Keratinocyte (primary cell): ENCODE measurements around the gene MEGF8. TPM values are rescaled to one million over a fixed set of nuclear protein-coding genes. Genes with fewer than 3 reads are reported as not detected.
A peak's percentile ranks its signal among the peaks of the same experiment; 100 is the strongest.

Experiments used
- DNase-seq: peaks from one replicate; pipeline ENCODE4 v3.0.0-alpha.2; 2011; ENCODE audit warnings: low read depth, missing footprints, low spot score
- FAIRE-seq: peaks from 2 replicates; lab custom pipeline; 2011; peaks lifted over from hg19 to GRCh38; lab: Jason Lieb, UNC
- H2AFZ ChIP-seq: 2 replicates; pipeline ENCODE4 v1.6.0; 2012; ENCODE audit warnings: low read length, control low read depth, inconsistent platforms; ENCODE audit not compliant: control insufficient read depth
- H3K27ac ChIP-seq: 2 replicates; pipeline ENCODE4 v1.5.1; 2011; ENCODE audit warnings: low read length; ENCODE audit not compliant: control insufficient read depth, insufficient read depth
- H3K27me3 ChIP-seq: 3 replicates; pipeline ENCODE4 v1.6.0; 2011; ENCODE audit warnings: low read length; ENCODE audit not compliant: control insufficient read depth, insufficient read depth; ENCODE audit errors: extremely low read depth
- H3K36me3 ChIP-seq, 2 experiments: 2 replicates in 1 of 2; 3 replicates in 1 of 2; pipeline ENCODE4 v1.5.1; 2011; ENCODE audit warnings: low read length in 2 of 2, mild to moderate bottlenecking in 1 of 2; ENCODE audit not compliant: control insufficient read depth in 2 of 2, insufficient read depth in 2 of 2; ENCODE audit errors: extremely low read depth in 1 of 2
- H3K4me1 ChIP-seq: 3 replicates; pipeline ENCODE4 v1.5.1; 2011; ENCODE audit warnings: low read length; ENCODE audit not compliant: control insufficient read depth, insufficient read depth; ENCODE audit errors: extremely low read depth
- H3K4me2 ChIP-seq: 3 replicates; pipeline ENCODE4 v1.6.0; 2011; ENCODE audit warnings: low read depth, low read length; ENCODE audit not compliant: control insufficient read depth, insufficient read depth; ENCODE audit errors: extremely low read depth
- H3K4me3 ChIP-seq, 3 experiments: fragments of 200-600 bp in 1 of 3; sonication (generic) in 1 of 3; 2 replicates in 2 of 3; 3 replicates in 1 of 3; pipeline ENCODE4 v1.5.1; 2011 to 2016; ENCODE audit warnings: low read length in 3 of 3, mild to moderate bottlenecking in 3 of 3, control low read depth in 2 of 3, inconsistent platforms in 1 of 3, low read depth in 1 of 3, mixed read lengths in 1 of 3, mixed run types in 1 of 3, moderate library complexity in 1 of 3; ENCODE audit not compliant: control insufficient read depth in 2 of 3, insufficient read depth in 2 of 3; ENCODE audit errors: extremely low read depth in 1 of 3
- H3K79me2 ChIP-seq: 2 replicates; pipeline ENCODE4 v1.6.0; 2012; ENCODE audit warnings: low read length; ENCODE audit not compliant: control insufficient read depth, insufficient read depth
- H3K9ac ChIP-seq: 3 replicates; pipeline ENCODE4 v1.6.0; 2011; ENCODE audit warnings: low read length; ENCODE audit not compliant: control insufficient read depth, insufficient read depth; ENCODE audit errors: extremely low read depth
- H3K9me1 ChIP-seq: 3 replicates; pipeline ENCODE4 v1.6.0; 2011; ENCODE audit warnings: low read length; ENCODE audit not compliant: control insufficient read depth, insufficient read depth; ENCODE audit errors: extremely low read depth
- H3K9me3 ChIP-seq: 2 replicates; pipeline ENCODE4 v1.5.1; 2012; ENCODE audit warnings: low read depth, low read length; ENCODE audit not compliant: control insufficient read depth
- H4K20me1 ChIP-seq: 3 replicates; pipeline ENCODE4 v1.6.0; 2011; ENCODE audit warnings: low read length; ENCODE audit not compliant: control insufficient read depth, insufficient read depth; ENCODE audit errors: extremely low read depth
- EZH2 ChIP-seq: IDR thresholded peaks from one replicate; pipeline ENCODE4 v1.6.1; 2012; ENCODE audit warnings: inconsistent platforms, mild to moderate bottlenecking, low read length, moderate library complexity
- dilution Hi-C: fragments of 300-500 bp; cut with MboI; formaldehyde crosslinking; loops from one replicate; pipeline ENCODE4 v1.7.0; 2020; ENCODE audit warnings: low sequenced_read_pairs; ENCODE audit not compliant: extremely low pct_ligation_motif_present
- polyA plus RNA-seq, 5 experiments: library from polyadenylated mRNA; depleted of rRNA in 3 of 5; stranded (reverse) in 3 of 5; stranded (forward) in 1 of 5; unstranded in 1 of 5; fragments of >200 nt; gene quantifications; 1 replicate in 1 of 5; 2 replicates in 3 of 5; 3 replicates in 1 of 5; pipeline versions ENCODE4 v1.2.1 to v1.2.3, GENCODE V29; 2011 to 2012; ENCODE audit warnings: missing spikeins in 2 of 5, low read depth in 1 of 5, low replicate concordance in 1 of 5
- TF ChIP-seq, protein P1 (sequence below), 3 experiments: IDR thresholded peaks in 1 of 3; conservative IDR thresholded peaks in 1 of 3; optimal IDR thresholded peaks in 1 of 3; 2 replicates in 2 of 3; 3 replicates in 1 of 3; pipeline versions ENCODE3 to v1.5.1; 2011; ENCODE audit warnings: low read length in 3 of 3, mild to moderate bottlenecking in 3 of 3, moderate library complexity in 2 of 3, control low read depth in 1 of 3, inconsistent platforms in 1 of 3; ENCODE audit not compliant: insufficient read depth in 2 of 3; ENCODE audit errors: extremely low read depth in 1 of 3

Gene MEGF8
- polyA plus RNA-seq, 1 donor (not counting 4 experiments of a cell fraction or from before 2014, with no cell fraction given), result 4.1 TPM

- H3K4me2 ChIP-seq, result peak overlapping the region; percentile 72
- H3K4me1 ChIP-seq, result peaks cover 59% of the 10 kb centered on the region
- H3K4me3 ChIP-seq, result no peak overlapping the region
- H3K36me3 ChIP-seq, result peaks cover 5 to 18% of the 10 kb centered on the region in 2 experiments
- H3K27me3 ChIP-seq, result no peaks in the 10 kb centered on the region
- DNase-seq (no peak), FAIRE-seq (no peak)
- no peaks in the 10 kb centered on the region for H3K9me3 ChIP-seq
- H3K79me2 ChIP-seq, result peaks cover 36% of the 10 kb centered on the region
- no peaks in the 10 kb centered on the region for H4K20me1 ChIP-seq
- H2AFZ ChIP-seq, result no peak overlapping the region
- H3K9ac ChIP-seq, result peak overlapping the region; percentile 62
- no peak for TF ChIP-seq EZH2
- TF ChIP-seq, protein P1, sequence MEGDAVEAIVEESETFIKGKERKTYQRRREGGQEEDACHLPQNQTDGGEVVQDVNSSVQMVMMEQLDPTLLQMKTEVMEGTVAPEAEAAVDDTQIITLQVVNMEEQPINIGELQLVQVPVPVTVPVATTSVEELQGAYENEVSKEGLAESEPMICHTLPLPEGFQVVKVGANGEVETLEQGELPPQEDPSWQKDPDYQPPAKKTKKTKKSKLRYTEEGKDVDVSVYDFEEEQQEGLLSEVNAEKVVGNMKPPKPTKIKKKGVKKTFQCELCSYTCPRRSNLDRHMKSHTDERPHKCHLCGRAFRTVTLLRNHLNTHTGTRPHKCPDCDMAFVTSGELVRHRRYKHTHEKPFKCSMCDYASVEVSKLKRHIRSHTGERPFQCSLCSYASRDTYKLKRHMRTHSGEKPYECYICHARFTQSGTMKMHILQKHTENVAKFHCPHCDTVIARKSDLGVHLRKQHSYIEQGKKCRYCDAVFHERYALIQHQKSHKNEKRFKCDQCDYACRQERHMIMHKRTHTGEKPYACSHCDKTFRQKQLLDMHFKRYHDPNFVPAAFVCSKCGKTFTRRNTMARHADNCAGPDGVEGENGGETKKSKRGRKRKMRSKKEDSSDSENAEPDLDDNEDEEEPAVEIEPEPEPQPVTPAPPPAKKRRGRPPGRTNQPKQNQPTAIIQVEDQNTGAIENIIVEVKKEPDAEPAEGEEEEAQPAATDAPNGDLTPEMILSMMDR (optimal IDR thresholded peaks at IDR 0.05 in 1 of 3, IDR thresholded peaks at IDR 0.05 in 1 of 3, conservative IDR thresholded peaks at IDR 0.05 in 1 of 3; ENCODE audit: extremely low read depth in 1 of 3, insufficient read depth in 2 of 3, low read length in 3 of 3), result no peak
- H3K27ac ChIP-seq, result peak overlapping the region; percentile 79
- dilution Hi-C loops, result no loop called here
- H3K9me1 ChIP-seq, result peaks cover 3% of the 10 kb centered on the region
Measured at GRCh38 chr19:42282819-42283187, 42.6 kb upstream of the MEGF8 start.

DNA sequence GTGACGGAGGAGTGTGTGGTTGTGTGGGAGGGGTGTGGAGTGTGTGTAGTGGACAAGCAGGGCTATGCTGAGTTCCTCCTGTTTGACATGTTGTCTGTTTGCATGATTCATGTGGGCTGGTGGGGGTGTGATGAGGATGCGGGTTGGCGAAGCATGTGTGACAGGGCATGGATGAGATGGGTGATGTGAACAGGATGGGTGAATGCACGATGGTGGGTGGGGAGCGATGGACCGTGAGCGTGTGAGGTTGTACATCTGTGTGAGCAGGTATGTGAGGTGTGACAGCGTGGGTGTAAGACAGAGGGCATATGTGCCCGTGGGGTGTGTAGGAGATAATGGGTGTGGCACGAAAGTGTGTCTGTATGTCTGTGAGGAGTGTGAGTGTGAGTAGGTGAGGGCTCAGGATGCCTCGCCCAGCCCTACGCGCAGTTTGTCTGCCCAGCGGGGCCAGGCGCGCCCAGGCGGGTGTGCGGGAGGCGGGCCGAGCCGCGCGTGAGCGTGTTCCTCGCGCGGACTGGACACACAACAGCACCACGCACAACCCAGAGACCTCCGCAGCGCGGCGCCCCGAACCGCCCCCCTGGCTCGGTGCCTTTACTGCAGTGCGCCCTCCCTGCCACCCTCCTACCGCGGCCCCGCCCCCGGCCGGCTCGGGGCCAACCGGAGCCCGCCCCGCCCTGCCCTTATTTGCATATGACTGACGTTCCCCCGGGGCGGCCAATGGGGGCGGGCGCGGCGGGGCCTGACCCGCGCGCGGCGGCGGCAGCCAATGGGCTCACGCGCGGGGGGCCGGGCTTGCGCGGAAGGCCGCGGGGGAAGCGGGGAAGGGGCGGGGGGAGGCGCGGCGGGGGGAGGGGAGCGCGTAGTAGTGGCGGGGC, 42.0 kb upstream of the MEGF8 start:
- H3K9ac ChIP-seq, result peak overlapping the region; percentile 62
- H3K9me1 ChIP-seq, result peaks cover 3% of the 10 kb centered on the region
- peak overlapping the region; percentile 37 for H2AFZ ChIP-seq
- FAIRE-seq (peak; percentile 97), DNase-seq (peak; percentile 92)
- peaks cover 53% of the 10 kb centered on the region for H3K4me1 ChIP-seq
- peak overlapping the region; percentile 72 for H3K4me2 ChIP-seq
- no peaks in the 10 kb centered on the region for H4K20me1 ChIP-seq
- TF ChIP-seq, protein P1 (optimal IDR thresholded peaks at IDR 0.05 in 1 of 3, IDR thresholded peaks at IDR 0.05 in 1 of 3, conservative IDR thresholded peaks at IDR 0.05 in 1 of 3; ENCODE audit: extremely low read depth in 1 of 3, insufficient read depth in 2 of 3, low read length in 3 of 3), result peak in 1 of 3 experiments; percentile 12
- no peak for TF ChIP-seq EZH2
- peak overlapping the region; percentile 79 for H3K27ac ChIP-seq
- peaks cover 34% of the 10 kb centered on the region for H3K79me2 ChIP-seq
- dilution Hi-C loops, result no loop called here
- H3K9me3 ChIP-seq, result no peaks in the 10 kb centered on the region
- peaks cover 8 to 17% of the 10 kb centered on the region in 2 experiments for H3K36me3 ChIP-seq
- peak overlapping the region; percentile 7 to 31 (median 27) for H3K4me3 ChIP-seq
- no peaks in the 10 kb centered on the region for H3K27me3 ChIP-seq
